Measurements from ENCODE around the gene KRTAP25-1.

The KRTAP25-1 gene

GRCh38 chr21:30245061-30245460 is 44.3 kb downstream of the KRTAP25-1 start:
- no peak for DNase-seq

- no peak for DNase-seq
These were observed 45.6 kb downstream of the KRTAP25-1 start for GRCh38 chr21:30243691-30244090.

GRCh38 chr21:30240661-30241060 is 48.7 kb downstream of the KRTAP25-1 start:
- no peak for DNase-seq
